OCI-LY1 (cell line): ENCODE data around the gene FAM89B.

Source experiments
- CTCF ChIP-seq: fragments of 200-600 bp; sonication (generic), shearing (Covaris generic); IDR thresholded peaks from 2 replicates; pipeline ENCODE4 v1.5.1; 2017; ENCODE audit warnings: mild to moderate bottlenecking, antibody characterized with exemption, low read length, moderate library complexity, mixed read lengths
- EZH2 ChIP-seq: fragments of 200-600 bp; sonication (generic), shearing (Covaris generic); IDR thresholded peaks from 2 replicates; pipeline ENCODE4 v1.8.0; 2017; ENCODE audit warnings: borderline replicate concordance, mixed run types, mild to moderate bottlenecking, antibody characterized with exemption, low read length, moderate library complexity, mixed read lengths

DNA sequence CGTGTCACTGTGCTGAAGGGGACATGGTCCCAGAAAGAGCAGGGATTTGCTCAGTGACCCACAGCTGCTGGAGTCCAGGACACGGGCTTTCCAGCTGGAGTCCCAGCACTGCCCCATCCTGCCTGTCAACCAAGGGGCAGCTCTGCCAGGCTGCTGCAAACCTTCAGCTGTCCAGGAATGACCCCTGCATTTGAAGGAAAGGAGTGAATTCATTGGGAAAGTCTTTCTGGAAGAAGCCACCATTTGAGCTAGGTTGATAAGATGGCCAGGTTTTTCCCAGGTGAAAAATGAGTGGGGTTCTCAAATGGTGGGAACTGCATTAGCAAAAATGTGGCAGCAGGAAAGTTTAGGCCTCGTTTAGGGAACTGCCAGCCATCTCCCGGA lies 13.9 kb downstream of the FAM89B start:
- TF ChIP-seq CTCF (no peak), EZH2 (no peak)
